Measurements from ENCODE around the gene UNC119.

DNA sequence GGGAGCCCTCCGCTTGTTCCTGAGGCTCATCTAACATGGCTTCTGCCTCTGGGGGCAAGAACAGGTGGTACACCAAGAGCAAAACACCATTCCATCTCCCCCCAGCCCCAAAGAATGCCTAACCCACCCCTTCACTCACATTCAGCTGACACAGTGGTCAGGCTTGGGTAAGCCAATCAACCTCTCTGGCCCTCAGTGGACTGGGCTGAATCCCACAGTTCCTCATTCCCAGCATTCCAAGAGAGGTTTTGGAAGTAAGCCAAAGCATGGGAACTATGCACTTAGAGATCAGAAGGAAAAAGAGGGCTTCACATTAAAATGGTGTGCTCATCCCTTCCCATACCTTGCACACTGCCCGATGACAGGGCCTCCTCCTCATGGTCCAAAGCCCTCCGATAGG, 11.1 kb upstream of the UNC119 start:
- TF ChIP-seq, protein P1, sequence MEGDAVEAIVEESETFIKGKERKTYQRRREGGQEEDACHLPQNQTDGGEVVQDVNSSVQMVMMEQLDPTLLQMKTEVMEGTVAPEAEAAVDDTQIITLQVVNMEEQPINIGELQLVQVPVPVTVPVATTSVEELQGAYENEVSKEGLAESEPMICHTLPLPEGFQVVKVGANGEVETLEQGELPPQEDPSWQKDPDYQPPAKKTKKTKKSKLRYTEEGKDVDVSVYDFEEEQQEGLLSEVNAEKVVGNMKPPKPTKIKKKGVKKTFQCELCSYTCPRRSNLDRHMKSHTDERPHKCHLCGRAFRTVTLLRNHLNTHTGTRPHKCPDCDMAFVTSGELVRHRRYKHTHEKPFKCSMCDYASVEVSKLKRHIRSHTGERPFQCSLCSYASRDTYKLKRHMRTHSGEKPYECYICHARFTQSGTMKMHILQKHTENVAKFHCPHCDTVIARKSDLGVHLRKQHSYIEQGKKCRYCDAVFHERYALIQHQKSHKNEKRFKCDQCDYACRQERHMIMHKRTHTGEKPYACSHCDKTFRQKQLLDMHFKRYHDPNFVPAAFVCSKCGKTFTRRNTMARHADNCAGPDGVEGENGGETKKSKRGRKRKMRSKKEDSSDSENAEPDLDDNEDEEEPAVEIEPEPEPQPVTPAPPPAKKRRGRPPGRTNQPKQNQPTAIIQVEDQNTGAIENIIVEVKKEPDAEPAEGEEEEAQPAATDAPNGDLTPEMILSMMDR (IDR thresholded peaks at IDR 0.05): no peak
- TF ChIP-seq POLR2A (IDR thresholded peaks at IDR 0.05): no peak
- no peak for TF ChIP-seq POLR2AphosphoS5 (IDR thresholded peaks at IDR 0.05)
- TF ChIP-seq EP300 (IDR thresholded peaks at IDR 0.05): no peak

Data from stomach (tissue), 4 donors.